ENCODE results near the gene KRT36. TPM values are rescaled to one million over a fixed set of nuclear protein-coding genes. Genes with fewer than 3 reads are reported as not detected.

KRT36 gene
- total and polyA plus RNA-seq, 2 of the 8 experiments (the other 6 are each of a cell fraction or from before 2014, with no cell fraction given): not detected

GRCh38 chr17:41452281-41452680, 37.4 kb downstream of the KRT36 start:
- ChIA-PET CTCF (ENCODE audit: partially characterized antibody) (interaction anchor here (1.0 to 1.8 kb wide), 4 partner anchors 9 to 35 kb away, joined by 3 to 4 read pairs (median 3); no protein-coding TSS in a partner anchor), POLR2A (ENCODE audit: partially characterized antibody) (no interaction called here)
- Histone ChIP-seq H2BK15ac (ENCODE audit: low read length) (no peak overlapping the region), H3K4me2 (ENCODE audit: insufficient read depth in 1 of 2, low read depth in 2 of 2, low read length in 2 of 2) (no peak overlapping the region), H3K9ac (replicated peaks in 1 of 4; ENCODE audit: extremely low read depth in 1 of 4, low read depth in 3 of 4, low read length in 3 of 4) (no peak overlapping the region), H4K5ac (ENCODE audit: insufficient read length, low read depth, low read length) (no peak overlapping the region), H3K18ac (ENCODE audit: extremely low read depth, low read length) (no peak overlapping the region), H2BK120ac (replicated peaks; ENCODE audit: low read depth, low read length) (no peak overlapping the region), H3K4me3 (ENCODE audit: extremely low read depth in 1 of 4, insufficient read depth in 2 of 4, low read depth in 3 of 4, low read length in 4 of 4) (no peak overlapping the region), H2BK12ac (ENCODE audit: low read depth, low read length) (no peak overlapping the region), H2AK5ac (ENCODE audit: low read depth, low read length) (no peak overlapping the region), H3K27me3 (replicated peaks in 1 of 4; ENCODE audit: control insufficient read depth in 3 of 4, extremely low read depth in 1 of 4, insufficient read depth in 3 of 4, low read length in 3 of 4) (no peaks in the 10 kb centered on the region), H3K79me1 (ENCODE audit: low read depth, low read length) (no peaks in the 10 kb centered on the region), H3K4ac (replicated peaks; ENCODE audit: insufficient read length, low read depth, low read length) (no peak overlapping the region), H4K8ac (ENCODE audit: extremely low read depth, insufficient read depth, low read length) (no peak overlapping the region), H3K79me2 (ENCODE audit: control insufficient read depth in 1 of 2, insufficient read depth in 2 of 2, low read length in 2 of 2) (no peaks in the 10 kb centered on the region), H3K27ac (ENCODE audit: low read depth, low read length) (no peak overlapping the region), H3K9me3 (ENCODE audit: insufficient read depth in 2 of 2, low read depth in 1 of 2, low read length in 1 of 2) (peaks cover 3 to 9% of the 10 kb centered on the region in 2 experiments; a peak in 2 of 4 replicates), H2BK5ac (ENCODE audit: low read depth, low read length) (no peak overlapping the region), H3K14ac (ENCODE audit: insufficient read length) (no peak overlapping the region), H3K36me3 (ENCODE audit: control insufficient read depth in 2 of 4, insufficient read depth in 4 of 4, low read length in 3 of 4) (no peaks in the 10 kb centered on the region), H3K4me1 (replicated peaks in 1 of 4; ENCODE audit: control insufficient read depth in 3 of 4, insufficient read depth in 4 of 4, low read length in 3 of 4) (no peaks in the 10 kb centered on the region; a peak in 1 of 7 replicates), H3K56ac (replicated peaks; ENCODE audit: insufficient read length, low read depth, low read length) (no peak overlapping the region), H3K23me2 (ENCODE audit: low read depth, low read length) (no peaks in the 10 kb centered on the region; the same call in 1 of the 2 replicates), H4K20me1 (replicated peaks in 1 of 2; ENCODE audit: control insufficient read depth in 1 of 2, insufficient read depth in 2 of 2, low read length in 2 of 2) (no peaks in the 10 kb centered on the region), H4K91ac (replicated peaks; ENCODE audit: insufficient read length, low read length) (no peak overlapping the region), H3K23ac (ENCODE audit: insufficient read length) (no peak overlapping the region), H2BK20ac (ENCODE audit: low read length) (no peak overlapping the region), H2AFZ (ENCODE audit: low read length) (no peak overlapping the region)
- DNase-seq (ENCODE audit: low read depth in 1 of 2, low spot score in 2 of 2) (no peak), FAIRE-seq (no peak)
- 62% methylated on average over 4 of the region's 4 CpGs; no CpG with 5 or more reads in 1 of the 2 experiments for WGBS, 2 experiments (ENCODE audit: extremely low coverage in 1 of 2, insufficient coverage in 1 of 2, insufficient read length in 1 of 2, insufficient replicate concordance in 2 of 2, low coverage in 1 of 2, low lambda C conversion rate in 2 of 2, missing lambda C conversion rate in 1 of 2)
- TF ChIP-seq TAF1 (IDR thresholded peaks at IDR 0.05; ENCODE audit: low read depth, low read length) (no peak), RAD21 (IDR thresholded peaks at IDR 0.05 in 1 of 2, conservative IDR thresholded peaks at IDR 0.05 in 1 of 2; ENCODE audit: low read depth in 2 of 2, low read length in 2 of 2) (no peak), RXRA (IDR thresholded peaks at IDR 0.05; ENCODE audit: insufficient read depth, low read depth, low read length) (no peak), CBX8 (IDR thresholded peaks at IDR 0.05; ENCODE audit: borderline replicate concordance, low read depth, low read length) (no peak), EZH2 (IDR thresholded peaks at IDR 0.05; ENCODE audit: low read depth, low read length, severe bottlenecking) (no peak), SIRT6 (IDR thresholded peaks at IDR 0.05; ENCODE audit: low read length) (no peak), EGR1 (IDR thresholded peaks at IDR 0.05; ENCODE audit: borderline replicate concordance, low read depth, low read length) (no peak), CBX5 (IDR thresholded peaks at IDR 0.05; ENCODE audit: low read depth, low read length) (no peak), SRF (IDR thresholded peaks at IDR 0.05; ENCODE audit: low read depth, low read length) (no peak), NANOG (IDR thresholded peaks at IDR 0.05; ENCODE audit: insufficient read depth, low read depth, low read length, poor library complexity, severe bottlenecking) (no peak), CTBP2 (IDR thresholded peaks at IDR 0.05; ENCODE audit: borderline replicate concordance, insufficient read depth, insufficient read length, low read length) (no peak), GABPA (IDR thresholded peaks at IDR 0.05; ENCODE audit: borderline replicate concordance, insufficient read depth, low read length) (no peak), SIN3A (conservative IDR thresholded peaks at IDR 0.05 in 1 of 2, IDR thresholded peaks at IDR 0.05 in 1 of 2; ENCODE audit: low read depth in 1 of 2, low read length in 2 of 2) (no peak)
